SH-SY5Y (cell line): ENCODE data around the gene TMEM126A.

Experiments
- GATA2 ChIP-seq: IDR thresholded peaks from 2 replicates; pipeline ENCODE4 v1.6.1; 2011; ENCODE audit warnings: mild to moderate bottlenecking, low read depth, low read length
- GATA3 ChIP-seq: IDR thresholded peaks from 2 replicates; pipeline ENCODE4 v1.6.1; 2011; ENCODE audit warnings: low read depth, mild to moderate bottlenecking, low read length, moderate library complexity

DNA sequence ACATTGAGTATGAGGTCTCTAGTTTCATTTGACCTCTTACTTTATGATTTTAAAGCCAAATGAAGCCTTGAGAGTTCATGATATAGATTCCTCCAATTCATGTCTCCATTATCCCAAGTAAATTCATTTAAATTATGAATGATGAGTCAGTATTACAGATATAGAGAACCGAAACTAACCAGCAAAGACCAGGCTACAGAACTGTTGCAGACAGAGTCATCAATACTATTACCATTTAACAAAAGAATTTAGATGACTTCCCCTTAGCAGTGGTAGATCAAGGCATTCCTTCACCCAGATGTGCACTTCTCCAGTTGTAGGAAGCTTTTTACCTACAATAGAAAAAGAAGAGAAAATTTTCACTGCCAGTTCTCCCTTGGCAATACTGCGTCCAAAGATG lies 50.0 kb downstream of the TMEM126A start:
- TF ChIP-seq GATA3 (no peak), GATA2 (no peak)
